NAMALWA (cell line): ENCODE measurements around the gene CHST9.
"Not testable (repeated sequence)": the region's sequence is repeated elsewhere in the genome, so short reads cannot be mapped to it uniquely, and the experiment has no call there.

ENCODE experiments used
- DNase-seq: peaks from one replicate; pipeline ENCODE4 v3.0.0-alpha.2; 2015; ENCODE audit warnings: low spot score

CHST9 gene

GRCh38 chr18:26928670-26929313, 256.3 kb downstream of the CHST9 start:
- no peak for DNase-seq

GRCh38 chr18:26927822-26928221, 257.3 kb downstream of the CHST9 start:
- not testable (repeated sequence) for DNase-seq

GRCh38 chr18:26926066-26926675, 258.9 kb downstream of the CHST9 start:
- DNase-seq = no peak

GRCh38 chr18:26925313-26925712, 259.8 kb downstream of the CHST9 start:
- DNase-seq = no peak

GRCh38 chr18:26922313-26922712, 262.8 kb downstream of the CHST9 start:
- DNase-seq = no peak

- no peak for DNase-seq
These were observed 264.5 kb downstream of the CHST9 start for GRCh38 chr18:26920644-26921043.

GRCh38 chr18:26919627-26920026, 265.5 kb downstream of the CHST9 start:
- DNase-seq = no peak

- DNase-seq = no peak
These were observed 265.9 kb downstream of the CHST9 start for GRCh38 chr18:26919201-26919600.

- DNase-seq = peak; percentile 4
These were observed 273.3 kb downstream of the CHST9 start for GRCh38 chr18:26911840-26912239.

GRCh38 chr18:26909599-26910290, 275.4 kb downstream of the CHST9 start:
- no peak for DNase-seq

- no peak for DNase-seq
These were observed 276.2 kb downstream of the CHST9 start for GRCh38 chr18:26908906-26909305.

- no peak for DNase-seq
These were observed 282.8 kb downstream of the CHST9 start for GRCh38 chr18:26902291-26902690.

- no peak for DNase-seq
These were observed 284.1 kb downstream of the CHST9 start for GRCh38 chr18:26901020-26901419.

- no peak for DNase-seq
These were observed 290.7 kb downstream of the CHST9 start for GRCh38 chr18:26894426-26894825.

- no peak for DNase-seq
These were observed 291.1 kb downstream of the CHST9 start for GRCh38 chr18:26893996-26894395.

GRCh38 chr18:26888259-26888658, 296.8 kb downstream of the CHST9 start:
- no peak for DNase-seq

GRCh38 chr18:26875040-26875654, 310.0 kb downstream of the CHST9 start:
- no peak for DNase-seq

- DNase-seq = no peak
These were observed 310.8 kb downstream of the CHST9 start for GRCh38 chr18:26874283-26874682.

GRCh38 chr18:26869640-26870039, 315.5 kb downstream of the CHST9 start:
- no peak for DNase-seq

GRCh38 chr18:26868968-26869586, 316.0 kb downstream of the CHST9 start:
- DNase-seq = no peak

- DNase-seq = no peak
These were observed 317.6 kb downstream of the CHST9 start for GRCh38 chr18:26867471-26867870.

GRCh38 chr18:26865557-26865956, 319.6 kb downstream of the CHST9 start, which contains the start of gene AQP4:
AQP4 (minus strand) TSS chr18:26865707; CDS start chr18:26865689, 18 bp downstream.
- DNase-seq = no peak
